DLD1 (cell line): ENCODE results near the gene PIR.

Experiments
- in situ Hi-C: cut with HindIII; loops from 2 replicates; pipeline ENCODE4 v1.10.0; 2017; ENCODE audit warnings: low sequenced_read_pairs

PIR gene

DNA sequence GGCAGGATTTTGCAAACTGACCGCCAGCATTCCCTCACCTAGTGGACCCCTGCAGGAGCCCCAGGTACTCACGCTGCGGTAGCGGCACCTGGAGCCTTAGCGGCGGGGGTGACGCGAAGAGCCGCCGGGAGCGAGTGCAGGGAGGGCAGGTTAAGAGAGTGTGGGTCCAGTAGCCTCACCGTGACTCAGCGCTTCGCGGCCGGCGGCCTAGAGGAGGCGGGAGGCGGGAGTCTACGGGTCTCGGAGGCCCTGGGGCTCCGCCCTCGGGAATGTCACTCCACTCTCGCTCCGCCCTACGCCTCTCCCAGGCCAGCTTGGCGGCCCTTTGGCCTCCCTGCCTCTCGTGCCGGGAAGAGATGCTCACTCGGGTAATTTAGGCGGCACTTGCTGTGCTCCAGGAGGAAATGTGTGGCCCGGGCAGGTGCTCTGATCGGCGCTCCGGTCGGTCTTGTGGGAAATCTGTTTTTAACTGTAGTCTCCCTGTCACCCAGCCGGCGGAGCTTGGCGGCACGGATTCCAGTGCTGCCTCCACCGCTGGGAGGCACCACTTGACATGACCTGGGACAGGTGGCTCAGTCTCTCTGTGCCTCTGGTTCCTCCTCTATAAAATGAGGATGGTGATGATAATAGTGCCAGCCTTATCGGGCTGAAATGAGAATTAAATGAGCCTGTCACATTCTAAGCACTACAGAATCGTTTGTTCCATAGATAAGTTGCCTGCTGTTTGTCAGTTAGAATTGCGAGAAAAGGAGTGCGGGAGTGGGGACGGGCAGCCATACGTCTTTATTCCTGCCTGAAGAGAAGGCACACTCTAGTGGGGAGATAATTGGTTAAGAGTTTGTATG is at the start of gene PIR:
TSS of gene PIR (minus strand) at position 216 of the 845 bp plus-strand sequence. CDS start 2,076 bp downstream, outside the sequence.
- in situ Hi-C loops = no loop called here

DNA sequence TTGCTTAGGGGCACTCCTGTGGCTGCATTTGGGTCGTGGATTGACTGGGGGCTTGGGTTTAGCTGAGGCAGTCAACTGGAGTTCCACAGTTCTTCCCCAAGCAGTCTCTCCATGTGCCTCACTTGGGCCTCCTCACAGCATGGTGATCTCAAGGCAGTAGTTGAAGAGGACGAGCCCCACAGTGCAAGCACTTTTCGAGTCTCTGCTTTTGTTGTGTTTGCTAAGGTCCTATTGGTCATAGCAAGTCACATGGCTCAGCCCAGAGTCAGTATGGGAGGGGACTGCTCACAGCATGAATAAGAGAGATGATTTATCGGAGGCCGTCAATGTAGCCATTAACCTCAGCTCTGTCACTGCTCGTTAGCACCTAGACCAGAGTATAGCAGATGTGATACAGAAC is 37.2 kb upstream of the PIR start:
- in situ Hi-C loops = no loop called here

DNA sequence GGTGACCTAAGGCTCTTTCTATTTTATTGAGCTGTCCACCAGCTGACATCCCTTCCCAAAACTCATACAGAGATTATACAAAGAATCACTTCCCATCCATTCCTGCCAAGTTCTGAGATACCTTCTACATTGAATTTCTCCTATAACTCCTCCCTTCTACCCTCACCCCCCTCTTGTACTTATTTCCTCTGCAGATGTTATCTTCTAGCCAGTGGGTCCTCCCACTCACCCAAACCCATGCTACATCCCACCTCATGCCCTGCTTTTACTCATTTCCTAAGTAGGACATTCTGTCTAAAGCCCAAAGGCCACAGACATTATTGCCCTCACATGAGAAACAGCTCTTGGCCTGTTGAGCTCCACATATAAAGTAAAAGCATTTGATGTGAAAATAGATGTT is 36.0 kb upstream of the PIR start:
- in situ Hi-C loops = no loop called here

DNA sequence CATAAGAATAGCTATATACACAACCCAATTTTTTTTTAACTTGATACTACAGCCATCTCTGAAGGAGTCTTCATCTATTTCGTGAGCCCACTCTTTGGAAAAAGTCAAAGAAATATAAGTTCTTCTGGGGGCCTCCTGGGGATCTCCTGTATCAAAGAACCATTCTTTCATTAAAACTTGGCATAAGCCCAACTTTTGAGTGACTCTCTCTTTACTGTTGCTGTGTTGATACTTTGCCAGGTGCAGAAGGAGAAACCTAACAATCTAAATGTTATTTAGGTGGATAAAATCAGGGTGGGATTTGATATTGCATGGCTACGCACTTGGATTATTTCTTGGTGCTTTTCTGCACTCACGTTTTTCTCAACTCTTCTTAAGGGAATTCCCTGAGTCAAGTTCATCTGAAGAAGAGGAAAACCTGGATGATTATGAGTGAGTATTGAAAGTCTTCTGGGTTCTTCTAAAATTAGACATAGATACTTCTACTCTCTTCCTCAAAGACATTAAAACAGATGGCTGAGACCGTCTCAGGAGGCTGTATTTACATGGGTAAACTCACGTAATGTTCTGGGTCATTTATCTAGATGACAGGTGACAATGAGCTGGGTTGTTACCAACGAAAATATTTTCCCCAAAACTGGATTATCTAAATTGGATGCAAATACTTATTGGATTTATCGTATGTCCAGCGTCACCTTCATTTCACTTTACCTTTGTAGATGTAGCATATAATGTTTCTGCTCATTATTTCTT is 32.7 kb upstream of the PIR start:
- in situ Hi-C loops = no loop called here

DNA sequence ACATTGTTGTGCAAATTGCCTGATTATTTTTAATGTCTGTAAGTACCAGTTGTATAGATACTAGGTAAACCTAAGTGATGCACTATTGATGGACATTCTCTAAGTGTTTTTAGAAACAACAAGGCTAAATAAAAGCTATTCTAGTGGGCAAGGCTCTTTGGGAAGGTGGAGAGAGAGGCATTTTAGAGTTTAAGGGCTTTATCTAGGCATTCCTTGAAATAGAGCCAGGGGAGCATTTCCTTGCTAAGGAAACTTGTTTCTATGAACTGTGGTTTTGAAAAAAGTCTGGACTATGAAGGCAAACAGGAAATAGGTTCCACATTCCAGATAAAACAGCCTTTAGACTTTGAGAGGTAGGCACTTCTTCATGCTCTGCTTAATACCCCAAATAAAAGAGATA is 31.3 kb upstream of the PIR start:
- in situ Hi-C loops = no loop called here

DNA sequence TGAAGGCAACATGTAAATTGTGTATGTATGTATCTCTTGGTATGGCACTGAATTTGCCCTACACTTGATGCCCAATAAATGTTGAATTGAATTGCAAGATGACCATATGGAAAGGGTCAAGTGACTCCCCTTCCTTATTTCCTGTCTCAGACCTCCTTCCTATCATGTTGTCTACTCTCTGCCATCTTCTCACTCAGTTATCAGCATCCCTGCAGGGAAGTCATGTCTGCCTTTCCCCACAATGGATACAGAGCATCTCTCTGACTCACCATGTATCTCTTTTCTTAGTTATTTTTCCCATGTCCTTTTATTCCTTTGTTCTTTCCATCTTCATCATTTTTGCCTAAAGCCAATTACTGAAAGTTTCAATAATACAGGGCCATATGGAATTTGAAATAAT is 30.0 kb upstream of the PIR start:
- in situ Hi-C loops = no loop called here

DNA sequence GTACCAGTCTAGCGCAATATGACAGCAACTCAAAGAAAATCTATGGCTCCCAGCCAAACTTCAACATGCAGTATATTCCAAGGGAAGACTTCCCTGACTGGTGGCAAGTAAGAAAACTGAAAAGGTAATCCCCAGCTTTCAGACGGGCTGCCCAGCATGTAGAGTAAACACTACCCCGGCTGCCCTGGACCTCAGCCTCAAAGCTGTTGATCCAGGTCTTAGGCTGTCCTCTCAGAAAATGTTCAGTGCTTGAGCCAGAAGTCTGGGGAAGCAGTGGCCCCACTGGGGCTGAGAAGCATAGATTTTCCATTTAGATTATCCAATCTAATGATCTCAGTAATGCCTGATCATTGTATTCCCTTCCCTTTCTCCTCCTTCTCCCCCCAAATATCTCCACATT is 29.3 kb upstream of the PIR start:
- in situ Hi-C loops = no loop called here

DNA sequence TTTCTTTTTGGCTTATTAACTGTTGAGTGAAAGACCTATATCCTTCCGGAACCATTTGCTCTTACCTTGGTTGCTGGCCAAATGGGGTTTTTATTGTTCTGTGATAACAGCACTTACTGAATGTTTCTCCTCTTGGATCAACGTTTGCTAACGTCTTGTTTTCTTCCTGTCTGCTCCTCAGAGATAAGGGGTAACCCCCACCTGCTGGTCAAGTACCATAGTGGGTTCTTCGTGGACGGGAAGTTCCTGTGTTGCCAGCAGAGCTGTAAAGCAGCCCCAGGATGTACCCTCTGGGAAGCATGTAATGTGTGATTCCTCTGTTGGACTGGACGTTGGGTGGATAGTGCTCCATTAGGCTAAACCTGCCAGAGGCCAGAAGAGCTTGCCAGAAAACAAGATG is 22.8 kb upstream of the PIR start:
- in situ Hi-C loops = no loop called here

DNA sequence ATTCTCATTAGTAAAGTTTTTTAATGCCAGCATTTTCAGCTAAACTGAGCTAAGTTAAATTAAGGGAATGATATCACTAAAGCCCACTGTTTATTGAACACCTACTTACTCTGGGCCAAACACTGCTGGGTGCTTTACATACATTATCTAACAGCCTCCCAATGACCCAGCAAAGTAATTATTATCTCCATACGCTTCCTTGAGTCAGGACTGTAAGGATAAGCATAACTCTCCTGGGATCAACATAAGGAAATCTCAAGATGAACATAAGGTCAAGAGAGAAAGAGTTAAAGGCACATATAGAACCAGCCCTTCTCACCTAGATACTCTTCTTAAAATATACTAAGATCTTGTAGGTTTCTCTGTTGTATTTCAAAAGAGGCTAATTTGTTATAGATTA is 21.1 kb upstream of the PIR start:
- in situ Hi-C loops = no loop called here

DNA sequence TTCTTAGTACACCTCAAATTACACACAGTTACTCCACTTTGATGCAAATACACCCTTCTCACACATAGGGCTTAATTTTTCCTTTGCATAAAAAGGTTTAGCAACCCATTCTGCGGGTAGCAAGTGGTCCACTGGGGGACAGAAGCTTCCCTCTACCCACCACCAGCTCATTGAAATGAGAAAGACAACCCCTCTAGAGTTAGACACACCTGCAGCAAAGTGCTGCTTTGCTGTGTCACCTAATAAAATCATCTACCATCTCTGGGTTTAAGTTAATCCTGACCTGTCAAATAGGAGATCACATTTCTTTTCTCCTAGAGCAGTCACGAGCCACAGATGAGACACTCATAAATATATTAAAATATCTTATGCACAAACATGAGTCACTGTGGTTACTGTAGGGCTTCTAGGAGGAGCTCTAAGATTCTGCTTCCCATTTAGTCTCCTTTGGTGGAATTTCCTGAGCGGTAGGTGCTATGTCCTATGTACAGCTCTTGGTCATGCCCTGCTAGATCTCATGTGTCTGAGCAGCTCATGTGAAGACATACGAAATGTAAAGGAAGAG is 19.4 kb upstream of the PIR start:
- in situ Hi-C loops = no loop called here

DNA sequence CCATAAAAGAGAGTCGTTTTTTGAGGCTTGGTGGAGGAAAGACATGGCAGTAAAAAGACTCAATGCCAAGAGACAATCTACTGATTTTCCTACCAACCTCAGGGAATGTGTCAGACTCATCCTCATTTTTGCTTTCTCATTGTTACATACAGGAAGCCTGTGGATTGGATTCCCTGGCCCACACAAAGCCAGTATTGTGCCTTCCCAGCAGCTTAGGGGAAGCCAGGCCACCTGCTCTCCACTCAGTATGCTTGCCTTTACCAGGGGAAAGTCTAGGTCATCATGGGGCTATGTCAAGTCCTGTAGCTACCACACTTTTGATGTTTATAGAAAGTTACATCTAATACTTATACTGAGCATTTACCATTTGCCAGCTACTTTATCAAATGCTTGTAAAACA is 18.4 kb upstream of the PIR start:
- in situ Hi-C loops = no loop called here

DNA sequence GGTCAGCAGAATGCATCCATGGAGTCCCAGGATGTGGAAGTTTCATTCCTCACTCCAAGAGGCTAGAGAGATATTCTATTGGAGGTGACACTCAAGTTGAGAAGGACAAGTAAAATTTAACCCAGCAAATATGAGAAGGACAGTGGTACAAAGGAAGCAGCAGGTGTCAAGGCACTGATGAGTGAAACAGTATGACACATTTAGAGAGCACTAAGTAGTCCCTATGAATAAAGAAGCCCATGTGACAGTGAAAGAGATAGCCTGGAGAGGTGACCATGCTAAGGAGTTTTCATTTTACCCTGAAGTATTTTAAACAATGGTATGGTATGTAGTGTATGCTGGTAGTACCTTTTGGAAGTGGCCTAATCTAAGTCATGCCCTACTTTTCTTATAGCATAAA is 16.7 kb upstream of the PIR start:
- in situ Hi-C loops = no loop called here

DNA sequence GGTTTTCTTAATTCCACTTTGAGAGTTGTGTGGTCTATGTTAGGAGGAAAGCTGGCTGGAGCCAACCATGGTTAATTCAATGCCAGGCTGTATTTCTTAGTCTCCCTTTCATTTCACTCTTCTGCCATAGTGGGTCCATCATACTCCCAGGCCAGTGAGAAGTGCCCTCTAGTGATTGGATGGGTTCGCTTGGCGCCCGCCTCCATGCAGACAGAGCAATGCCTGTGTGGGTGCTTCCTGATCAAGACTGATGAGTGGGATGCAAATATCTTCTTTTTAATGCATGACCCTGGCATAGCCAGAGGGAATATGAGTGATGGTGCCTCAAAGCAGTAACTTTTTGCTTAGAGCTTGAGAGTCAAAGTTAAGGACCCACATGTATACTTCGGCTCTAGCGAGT is 13.9 kb upstream of the PIR start:
- in situ Hi-C loops = no loop called here

DNA sequence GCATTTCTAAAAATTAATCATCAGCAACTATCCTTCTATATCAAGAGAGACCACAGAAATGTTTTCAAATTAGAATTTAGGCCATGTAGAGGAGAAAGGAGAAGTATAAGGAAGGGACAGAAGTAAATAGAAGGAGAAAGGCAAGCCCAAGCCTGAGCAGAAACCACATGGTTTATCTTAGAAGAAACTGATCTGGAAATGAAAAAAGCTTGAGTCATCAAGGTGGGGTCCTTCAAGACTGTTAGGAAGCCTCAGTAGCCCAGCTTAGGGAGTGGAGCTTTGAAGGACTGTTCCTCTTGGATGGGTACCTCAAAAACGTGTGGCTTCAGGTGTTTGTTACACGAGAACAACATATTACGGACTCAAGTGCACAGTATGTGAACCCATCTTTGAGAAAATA is 12.0 kb upstream of the PIR start:
- in situ Hi-C loops = no loop called here

DNA sequence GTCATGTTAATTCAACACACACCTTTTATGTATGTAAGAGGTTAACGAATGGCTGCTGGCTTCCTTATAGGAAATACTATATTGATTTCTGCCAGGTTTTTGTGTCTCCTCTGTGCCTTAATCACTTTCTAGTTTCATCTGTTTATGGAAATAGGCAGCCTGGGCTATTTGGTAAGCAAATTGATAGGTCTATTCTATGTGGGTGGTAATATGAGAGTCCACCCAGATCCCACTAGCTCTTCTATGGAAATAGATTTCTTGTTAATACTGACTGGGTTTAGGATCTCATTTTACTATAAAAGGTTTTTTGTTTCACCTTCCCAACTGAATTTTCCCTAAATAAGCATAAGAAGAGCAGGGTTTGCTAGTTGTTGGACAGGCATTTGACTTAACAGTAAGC is 11.5 kb upstream of the PIR start:
- in situ Hi-C loops = no loop called here

DNA sequence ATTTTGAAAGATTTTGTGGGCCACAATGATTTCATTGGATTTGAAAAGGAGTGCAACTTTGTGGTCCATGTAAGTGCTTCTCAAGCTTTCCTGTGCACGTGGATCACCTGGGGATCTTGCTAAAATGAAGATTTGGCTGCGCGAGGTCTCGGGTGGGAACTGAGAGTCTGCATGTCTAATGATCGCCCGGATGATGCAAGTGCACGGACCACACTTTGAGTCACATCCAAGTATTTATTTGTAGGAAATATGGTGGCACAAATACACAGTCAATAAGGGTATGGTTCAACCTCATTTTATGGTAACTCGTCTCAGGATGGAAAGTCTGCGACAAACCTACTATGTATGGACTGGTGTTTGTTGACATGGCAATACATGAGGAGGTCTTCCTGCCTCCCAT is 8.4 kb upstream of the PIR start:
- in situ Hi-C loops = no loop called here

DNA sequence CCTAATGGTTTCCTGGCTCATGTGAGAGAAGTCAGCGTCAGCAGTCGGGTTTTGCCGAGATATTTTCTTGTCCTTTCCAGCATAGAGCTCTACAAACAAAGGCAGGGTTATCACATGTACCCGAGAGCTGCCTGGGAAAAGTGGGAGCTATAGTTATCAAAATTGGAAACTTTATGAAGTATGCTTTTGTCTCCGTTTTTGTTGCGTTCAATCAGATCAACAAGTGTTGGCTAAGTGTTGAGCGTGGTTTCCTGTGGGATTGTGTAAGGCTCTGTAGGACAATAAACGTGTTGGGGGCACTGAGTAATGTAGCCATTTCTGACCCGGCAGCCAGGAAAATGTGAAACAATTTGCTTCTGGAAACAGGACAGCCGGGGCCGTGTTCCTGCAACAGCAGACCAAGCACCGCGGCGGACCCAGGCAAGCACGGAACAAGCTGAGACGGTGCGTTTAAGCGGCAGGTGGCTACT is 7.4 kb upstream of the PIR start, which contains the start of gene BMX:
TSS of gene BMX (plus strand) at position 311 of the 470 bp plus-strand sequence. CDS start 7,547 bp downstream, outside the sequence.
- in situ Hi-C loops = no loop called here

DNA sequence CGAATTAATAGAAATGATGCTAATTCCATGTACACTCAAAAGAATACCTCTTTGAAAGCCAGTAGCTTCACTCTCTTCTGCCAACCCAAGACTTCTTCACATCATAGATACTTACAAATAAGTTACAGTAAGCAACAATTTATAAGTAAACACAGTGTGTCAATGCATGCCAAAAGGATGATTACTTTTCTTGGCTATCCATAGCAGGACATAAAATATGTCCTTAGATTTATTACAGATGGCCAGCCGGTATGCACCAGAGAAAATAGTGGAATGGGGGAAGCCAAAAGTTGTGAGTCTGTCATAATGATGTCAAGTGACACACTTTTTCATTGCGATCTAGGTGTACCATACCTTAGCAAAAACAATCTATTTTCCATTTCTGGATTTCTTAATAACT is 6.8 kb upstream of the PIR start:
- in situ Hi-C loops = no loop called here

DNA sequence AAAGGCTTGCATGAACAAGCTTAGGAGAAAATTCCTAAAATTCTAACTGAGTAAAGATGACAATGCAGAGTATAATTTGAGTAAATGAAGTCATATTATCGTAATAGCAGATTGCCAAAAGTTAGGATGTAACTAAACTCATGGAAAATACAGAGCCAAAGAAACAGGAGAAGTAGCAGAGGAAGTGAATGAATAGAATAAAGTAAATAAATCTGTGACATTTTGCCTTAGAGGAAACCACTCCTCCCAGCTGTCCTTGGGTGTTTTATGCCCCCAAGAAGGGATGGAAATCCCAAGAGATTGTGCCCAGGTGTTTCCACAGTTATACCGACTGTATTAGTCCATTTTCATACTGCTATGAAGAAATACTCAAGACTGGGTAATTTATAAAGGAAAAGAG is 5.6 kb upstream of the PIR start:
- in situ Hi-C loops = no loop called here

DNA sequence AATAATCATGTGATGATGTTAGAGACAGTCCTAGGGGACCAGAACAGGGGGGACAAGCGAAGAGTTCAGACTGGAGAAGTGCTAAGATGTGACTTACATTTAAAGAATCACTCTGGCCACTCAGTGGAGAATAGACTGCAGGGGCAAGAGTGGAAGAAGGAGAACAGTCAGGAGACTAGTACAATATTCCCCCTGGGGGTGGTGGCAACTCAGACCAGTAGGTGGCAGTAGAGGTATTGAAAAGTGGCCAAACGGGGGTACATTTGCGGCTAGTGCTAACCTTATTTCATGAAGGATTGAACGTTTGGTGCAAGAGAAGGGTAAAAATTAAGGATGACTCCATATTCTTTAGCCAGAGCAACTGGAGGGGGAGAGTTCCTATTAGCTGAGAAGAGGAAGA is 4.7 kb upstream of the PIR start:
- in situ Hi-C loops = no loop called here

DNA sequence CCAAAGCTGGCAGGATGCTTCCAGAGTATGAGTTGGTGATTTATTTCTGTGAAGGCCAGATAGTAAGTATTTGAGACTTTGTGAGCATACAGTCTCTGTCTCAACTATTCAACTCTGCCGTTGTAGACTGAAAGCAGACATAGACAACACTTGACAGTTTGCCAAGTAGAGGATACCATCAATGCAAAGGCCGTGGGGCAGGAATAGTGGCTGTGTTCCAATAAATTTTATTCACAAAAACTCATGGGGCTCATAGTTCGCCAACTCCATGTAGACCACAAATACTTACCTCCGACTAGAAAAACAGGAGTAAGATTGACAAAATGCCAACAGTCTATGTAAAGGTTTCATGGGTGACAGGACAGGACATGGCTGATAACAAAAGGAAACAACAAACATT is 3.7 kb upstream of the PIR start:
- in situ Hi-C loops = no loop called here

DNA sequence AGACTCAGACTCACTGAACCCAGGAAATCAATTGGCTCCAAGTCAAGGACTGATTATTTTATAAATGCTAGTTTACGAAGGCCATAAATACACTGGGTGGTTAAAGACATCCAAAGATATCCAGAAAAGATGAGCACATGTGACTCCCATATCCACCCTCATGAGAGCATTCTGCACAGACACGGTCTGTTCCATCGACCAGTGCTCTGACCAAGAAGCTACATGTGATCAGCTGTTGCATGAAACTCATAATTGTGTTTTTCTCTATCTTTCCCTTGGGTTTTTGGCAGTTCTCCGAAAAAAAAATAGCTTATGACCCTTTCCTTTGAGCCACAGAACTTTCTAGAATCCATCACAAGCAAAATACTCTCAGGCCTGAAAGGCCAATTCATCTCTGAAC is 2.7 kb upstream of the PIR start:
- in situ Hi-C loops = no loop called here
